SU-DHL-6 (cell line): ENCODE results near the gene ACACB.
A peak's percentile ranks its signal among the peaks of the same experiment; 100 is the strongest.

Experiments
- H2AFZ ChIP-seq: fragments of 200-600 bp; sonication (generic); 2 replicates; pipeline ENCODE4 v1.6.1; 2014; ENCODE audit warnings: low read depth, mild to moderate bottlenecking, moderate library complexity, mixed read lengths, antibody characterized with exemption, low read length; ENCODE audit not compliant: severe bottlenecking
- H3F3A ChIP-seq: fragments of 200-600 bp; shearing (Covaris generic); 2 replicates; pipeline ENCODE4 v1.6.0; 2016; ENCODE audit warnings: antibody characterized with exemption, mild to moderate bottlenecking; ENCODE audit not compliant: insufficient read depth
- H3K27ac ChIP-seq: fragments of 200-600 bp; sonication (generic); 2 replicates; pipeline ENCODE4 v1.5.1; 2016; ENCODE audit warnings: low read depth, mild to moderate bottlenecking, low read length, moderate library complexity, mixed read lengths
- H3K27me3 ChIP-seq: fragments of 200-600 bp; sonication (generic), shearing (Covaris generic); 2 replicates; pipeline ENCODE4 v1.6.0; 2014; ENCODE audit warnings: mild to moderate bottlenecking, low read length
- H3K36me3 ChIP-seq: fragments of 200-600 bp; sonication (generic); 2 replicates; pipeline ENCODE4 v1.6.1; 2014; ENCODE audit warnings: mild to moderate bottlenecking, low read length, mixed read lengths
- H3K4me2 ChIP-seq: fragments of 300-600, 200-600 bp; shearing (Covaris generic), sonication (generic); 2 replicates; pipeline ENCODE4 v1.6.0; 2014; ENCODE audit warnings: low read length, low read depth, mild to moderate bottlenecking; ENCODE audit not compliant: poor library complexity, severe bottlenecking
- H3K4me3 ChIP-seq: fragments of 200-600 bp; sonication (generic); 2 replicates; pipeline ENCODE4 v1.5.1; 2014; ENCODE audit warnings: antibody characterized with exemption, low read length, mild to moderate bottlenecking, mixed read lengths; ENCODE audit not compliant: insufficient read depth, poor library complexity, severe bottlenecking
- H3K79me2 ChIP-seq: fragments of 200-600 bp; sonication (generic); 2 replicates; pipeline ENCODE4 v1.6.1; 2014; ENCODE audit warnings: mild to moderate bottlenecking, low read length, moderate library complexity; ENCODE audit not compliant: insufficient read depth
- H3K9ac ChIP-seq: fragments of 200-600 bp; sonication (generic); 2 replicates; pipeline ENCODE4 v1.7.0; 2014; ENCODE audit warnings: mild to moderate bottlenecking, low read length
- H3K9me2 ChIP-seq: fragments of 200-600 bp; sonication (generic); replicated peaks from 2 replicates; pipeline ENCODE4 v1.6.1; 2014; ENCODE audit warnings: low read length; ENCODE audit not compliant: insufficient read depth
- H3K9me3 ChIP-seq: fragments of 200-600 bp; sonication (generic); 2 replicates; pipeline ENCODE4 v1.6.1; 2014; ENCODE audit warnings: low read length, mixed read lengths; ENCODE audit not compliant: insufficient read depth
- H4K20me1 ChIP-seq: fragments of 200-600 bp; sonication (generic); 2 replicates; pipeline ENCODE4 v1.6.1; 2014; ENCODE audit warnings: low read depth, mild to moderate bottlenecking, antibody characterized with exemption, low read length, moderate library complexity, mixed read lengths
- EZH2phosphoT487 ChIP-seq: fragments of 200-600 bp; sonication (generic), shearing (Covaris generic); conservative IDR thresholded peaks from 2 replicates; pipeline ENCODE4 v1.6.1; 2018; ENCODE audit warnings: mild to moderate bottlenecking, antibody characterized with exemption, low read length, moderate library complexity, mixed read lengths
- TF ChIP-seq, protein P1 (sequence below): fragments of 200-600 bp; sonication (generic); IDR thresholded peaks from one replicate; pipeline ENCODE4 v1.5.1; 2017; ENCODE audit warnings: antibody characterized with exemption, mild to moderate bottlenecking, low read length, moderate library complexity; ENCODE audit not compliant: insufficient read depth, poor library complexity, severe bottlenecking

The ACACB gene

GRCh38 chr12:109105176-109105575 is 11.2 kb upstream of the ACACB start:
- no peaks in the 10 kb centered on the region for H3K9me2 ChIP-seq
- no peak for TF ChIP-seq EZH2phosphoT487
- TF ChIP-seq, protein P1, sequence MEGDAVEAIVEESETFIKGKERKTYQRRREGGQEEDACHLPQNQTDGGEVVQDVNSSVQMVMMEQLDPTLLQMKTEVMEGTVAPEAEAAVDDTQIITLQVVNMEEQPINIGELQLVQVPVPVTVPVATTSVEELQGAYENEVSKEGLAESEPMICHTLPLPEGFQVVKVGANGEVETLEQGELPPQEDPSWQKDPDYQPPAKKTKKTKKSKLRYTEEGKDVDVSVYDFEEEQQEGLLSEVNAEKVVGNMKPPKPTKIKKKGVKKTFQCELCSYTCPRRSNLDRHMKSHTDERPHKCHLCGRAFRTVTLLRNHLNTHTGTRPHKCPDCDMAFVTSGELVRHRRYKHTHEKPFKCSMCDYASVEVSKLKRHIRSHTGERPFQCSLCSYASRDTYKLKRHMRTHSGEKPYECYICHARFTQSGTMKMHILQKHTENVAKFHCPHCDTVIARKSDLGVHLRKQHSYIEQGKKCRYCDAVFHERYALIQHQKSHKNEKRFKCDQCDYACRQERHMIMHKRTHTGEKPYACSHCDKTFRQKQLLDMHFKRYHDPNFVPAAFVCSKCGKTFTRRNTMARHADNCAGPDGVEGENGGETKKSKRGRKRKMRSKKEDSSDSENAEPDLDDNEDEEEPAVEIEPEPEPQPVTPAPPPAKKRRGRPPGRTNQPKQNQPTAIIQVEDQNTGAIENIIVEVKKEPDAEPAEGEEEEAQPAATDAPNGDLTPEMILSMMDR, result no peak
- H2AFZ ChIP-seq, result no peak overlapping the region
- H3F3A ChIP-seq, result 0 out of 2 replicates have a peak, but pooled peaks cover 3% of the 10 kb centered on the region
- H3K36me3 ChIP-seq, result peaks cover 10% of the 10 kb centered on the region; the same call in 1 of the 2 replicates
- no peaks in the 10 kb centered on the region for H4K20me1 ChIP-seq
- no peak overlapping the region for H3K9ac ChIP-seq
- no peak overlapping the region for H3K4me3 ChIP-seq
- no peaks in the 10 kb centered on the region for H3K27me3 ChIP-seq
- no peaks in the 10 kb centered on the region; the same call in 1 of the 2 replicates for H3K79me2 ChIP-seq
- H3K27ac ChIP-seq, result no peak overlapping the region
- no peaks in the 10 kb centered on the region for H3K9me3 ChIP-seq
- no peak overlapping the region for H3K4me2 ChIP-seq

GRCh38 chr12:109109746-109110350 is 6.5 kb upstream of the ACACB start:
- Histone ChIP-seq H3K27ac (no peak overlapping the region), H3K36me3 (0 out of 2 replicates have a peak, but pooled peaks cover 5% of the 10 kb centered on the region)

DNA sequence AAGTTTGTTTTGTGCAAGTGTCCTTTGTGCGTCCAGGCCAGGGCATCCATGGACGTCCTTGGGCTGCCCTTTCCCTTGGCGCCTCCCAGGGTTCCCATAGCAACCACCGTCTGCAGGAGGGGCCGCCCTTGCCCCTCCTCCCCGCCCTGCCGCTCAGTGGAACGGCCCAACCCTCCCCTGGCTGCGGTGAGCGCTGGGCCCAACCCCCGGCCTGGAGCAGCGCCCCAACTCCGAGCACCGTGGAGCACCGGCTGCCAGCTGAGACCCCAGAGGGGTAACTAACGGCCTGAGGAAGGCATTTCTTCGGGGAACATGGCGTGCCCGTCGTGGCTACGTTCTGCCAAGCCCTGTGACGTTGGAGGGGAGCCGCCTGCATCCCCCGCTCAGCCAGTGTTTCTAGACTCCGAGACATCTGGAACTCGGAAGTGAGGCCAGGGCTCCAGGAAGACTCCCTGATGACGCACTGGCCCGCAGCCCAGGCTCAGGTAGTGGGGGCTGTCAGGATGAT is 5.3 kb upstream of the ACACB start:
- peak overlapping the region; percentile 40 for H2AFZ ChIP-seq
- H3K27me3 ChIP-seq, result no peaks in the 10 kb centered on the region
- H3K4me2 ChIP-seq, result peak overlapping the region; percentile 45
- no peaks in the 10 kb centered on the region for H3K36me3 ChIP-seq
- no peak overlapping the region for H3K4me3 ChIP-seq
- H3K9me2 ChIP-seq, result no peaks in the 10 kb centered on the region
- no peaks in the 10 kb centered on the region for H3K9me3 ChIP-seq
- H3K27ac ChIP-seq, result peak overlapping the region; percentile 38
- H4K20me1 ChIP-seq, result no peaks in the 10 kb centered on the region
- H3K79me2 ChIP-seq, result no peaks in the 10 kb centered on the region
- 0 out of 2 replicates have a peak, but pooled peaks cover 3% of the 10 kb centered on the region for H3F3A ChIP-seq
- peak overlapping the region; percentile 8; the same call in 1 of the 2 replicates for H3K9ac ChIP-seq
- TF ChIP-seq EZH2phosphoT487, result no peak
- TF ChIP-seq, protein P1, result no peak

More at GRCh38 chr12:109109746-109110350, 6.5 kb upstream of the ACACB start:
- Histone ChIP-seq H3F3A (0 out of 2 replicates have a peak, but pooled peaks cover 3% of the 10 kb centered on the region), H3K79me2 (no peaks in the 10 kb centered on the region), H3K9me3 (no peaks in the 10 kb centered on the region), H3K27me3 (no peaks in the 10 kb centered on the region), H3K9ac (no peak overlapping the region), H2AFZ (no peak overlapping the region), H4K20me1 (no peaks in the 10 kb centered on the region), H3K4me2 (no peak overlapping the region), H3K4me3 (no peak overlapping the region), H3K9me2 (no peaks in the 10 kb centered on the region)
- no peak for TF ChIP-seq EZH2phosphoT487
- TF ChIP-seq, protein P1, result no peak
